ENCODE data around the gene CLPX.

CLPX gene

GRCh38 chr15:65204931-65205660 lies 20.0 kb upstream of the CLPX start:
- no peak for TF ChIP-seq ZNF70 (CRISPR knock-in tag; IDR thresholded peaks at IDR 0.05)
- TF ChIP-seq CSRNP3 (CRISPR knock-in tag; IDR thresholded peaks at IDR 0.05) = no peak
- TF ChIP-seq ZNF8 (CRISPR knock-in tag; IDR thresholded peaks at IDR 0.05) = no peak
- ATAC-seq = no peak

GRCh38 chr15:65204236-65204930 lies 19.2 kb upstream of the CLPX start:
- no peak for ATAC-seq
- TF ChIP-seq PPARA (CRISPR knock-in tag; IDR thresholded peaks at IDR 0.05; ENCODE audit: borderline replicate concordance) (no peak), TOX (CRISPR knock-in tag; IDR thresholded peaks at IDR 0.05; ENCODE audit: borderline replicate concordance) (no peak), SNAI2 (CRISPR knock-in tag; IDR thresholded peaks at IDR 0.05) (no peak), ZNF70 (CRISPR knock-in tag; IDR thresholded peaks at IDR 0.05) (no peak), POU6F1 (CRISPR knock-in tag; IDR thresholded peaks at IDR 0.05; ENCODE audit: borderline replicate concordance, low read depth) (no peak), ZFP30 (CRISPR knock-in tag; IDR thresholded peaks at IDR 0.05) (no peak)

GRCh38 chr15:65201918-65202317 lies 16.8 kb upstream of the CLPX start:
- no peak for ATAC-seq
- TF ChIP-seq OSR1 (CRISPR knock-in tag; IDR thresholded peaks at IDR 0.05) (no peak), ZFP30 (CRISPR knock-in tag; IDR thresholded peaks at IDR 0.05) (no peak)

- no peak for ATAC-seq
- TF ChIP-seq PPARA (CRISPR knock-in tag; IDR thresholded peaks at IDR 0.05; ENCODE audit: borderline replicate concordance) (no peak), ESRRG (CRISPR knock-in tag; IDR thresholded peaks at IDR 0.05) (no peak), RARB (CRISPR knock-in tag; IDR thresholded peaks at IDR 0.05) (no peak), POU6F1 (CRISPR knock-in tag; IDR thresholded peaks at IDR 0.05; ENCODE audit: borderline replicate concordance, low read depth) (no peak), CSDC2 (CRISPR knock-in tag; IDR thresholded peaks at IDR 0.05) (no peak), PATZ1 (CRISPR knock-in tag; IDR thresholded peaks at IDR 0.05; ENCODE audit: borderline replicate concordance) (no peak), ARNTL (CRISPR knock-in tag; IDR thresholded peaks at IDR 0.05; ENCODE audit: borderline replicate concordance, low read depth) (no peak), TSHZ2 (CRISPR knock-in tag; IDR thresholded peaks at IDR 0.05) (no peak), CREB5 (CRISPR knock-in tag; IDR thresholded peaks at IDR 0.05; ENCODE audit: low read depth) (no peak), SNAI2 (CRISPR knock-in tag; IDR thresholded peaks at IDR 0.05) (no peak), GLIS3 (CRISPR knock-in tag; IDR thresholded peaks at IDR 0.05) (no peak), ZNF70 (CRISPR knock-in tag; IDR thresholded peaks at IDR 0.05) (no peak), TCF4 (CRISPR knock-in tag; IDR thresholded peaks at IDR 0.05; ENCODE audit: borderline replicate concordance) (no peak), ZNF565 (CRISPR knock-in tag; conservative IDR thresholded peaks at IDR 0.05; ENCODE audit: low read depth) (no peak), ZNF8 (CRISPR knock-in tag; IDR thresholded peaks at IDR 0.05) (no peak), TOX (CRISPR knock-in tag; IDR thresholded peaks at IDR 0.05; ENCODE audit: borderline replicate concordance) (no peak)
Observed at GRCh38 chr15:65198571-65198970, 13.4 kb upstream of the CLPX start.

All from SK-N-SH treated with all-trans-retinoic acid at 6 μM for 48 hours (cell line).